ENCODE data around the gene STX12.
"Not testable (repeated sequence)": the region's sequence is repeated elsewhere in the genome, so short reads cannot be mapped to it uniquely, and the experiment has no call there.

The STX12 gene

GRCh38 chr1:27760426-27760825 is 12.6 kb upstream of the STX12 start:
- H3K27ac Mint-ChIP-seq: no peak overlapping the region
- no peaks in the 10 kb centered on the region for H3K27me3 Mint-ChIP-seq
- no peaks in the 10 kb centered on the region for H3K9me3 Mint-ChIP-seq
- CTCF ChIA-PET: no interaction called here
- no peak for DNase-seq
- no peak overlapping the region for H3K4me3 Mint-ChIP-seq
- peaks cover 27% of the 10 kb centered on the region for H3K36me3 Mint-ChIP-seq
- H3K4me1 Mint-ChIP-seq: no peaks in the 10 kb centered on the region

- peaks cover 7% of the 10 kb centered on the region for H3K4me1 Mint-ChIP-seq
- CTCF ChIA-PET: no interaction called here
- no peaks in the 10 kb centered on the region for H3K9me3 Mint-ChIP-seq
- no peak for DNase-seq
- no peaks in the 10 kb centered on the region for H3K27me3 Mint-ChIP-seq
- peaks cover 19% of the 10 kb centered on the region for H3K36me3 Mint-ChIP-seq
- no peak overlapping the region for H3K4me3 Mint-ChIP-seq
- no peak overlapping the region for H3K27ac Mint-ChIP-seq
Observed at GRCh38 chr1:27762033-27762432, 11.0 kb upstream of the STX12 start.

- Mint-ChIP-seq H3K36me3 (peaks cover 15% of the 10 kb centered on the region), H3K4me1 (peaks cover 7% of the 10 kb centered on the region), H3K27me3 (no peaks in the 10 kb centered on the region), H3K27ac (no peak overlapping the region), H3K9me3 (no peaks in the 10 kb centered on the region), H3K4me3 (no peak overlapping the region)
- no peak for DNase-seq
- CTCF ChIA-PET: no interaction called here
Observed at GRCh38 chr1:27763358-27763757, 9.7 kb upstream of the STX12 start.

GRCh38 chr1:27770293-27770830 is 2.7 kb upstream of the STX12 start:
- DNase-seq: no peak
- Mint-ChIP-seq H3K9me3 (no peaks in the 10 kb centered on the region), H3K4me1 (peaks cover 28% of the 10 kb centered on the region), H3K27me3 (no peaks in the 10 kb centered on the region), H3K36me3 (no peaks in the 10 kb centered on the region), H3K4me3 (no peak overlapping the region), H3K27ac (no peak overlapping the region)
- CTCF ChIA-PET: interaction anchor here (1.0 kb wide), 1 partner anchor 474 kb away, joined by 3 read pairs; no protein-coding TSS in a partner anchor

GRCh38 chr1:27772036-27772931 is 735 bp upstream of the STX12 start:
- Mint-ChIP-seq H3K4me3 (peak overlapping the region; percentile 93), H3K4me1 (peaks cover 33% of the 10 kb centered on the region), H3K9me3 (no peaks in the 10 kb centered on the region), H3K27ac (peak overlapping the region; percentile 97), H3K27me3 (no peaks in the 10 kb centered on the region), H3K36me3 (peaks cover 10% of the 10 kb centered on the region)
- CTCF ChIA-PET: interaction anchor here (0.8 to 2.2 kb wide), 4 partner anchors 47 to 109 kb away, joined by 3 to 9 read pairs (median 4); partner anchors contain the start of gene FAM76A
- no peak for DNase-seq

GRCh38 chr1:27773826-27774445 is 917 bp downstream of the STX12 start:
- no peaks in the 10 kb centered on the region for H3K9me3 Mint-ChIP-seq
- CTCF ChIA-PET: interaction anchor here (0.7 to 2.2 kb wide), 4 partner anchors 48 to 246 kb away, joined by 3 to 9 read pairs (median 6); partner anchors contain the start of gene FAM76A
- DNase-seq: no peak
- peaks cover 33% of the 10 kb centered on the region for H3K4me1 Mint-ChIP-seq
- H3K27ac Mint-ChIP-seq: peak overlapping the region; percentile 96
- H3K4me3 Mint-ChIP-seq: peak overlapping the region; percentile 93
- peaks cover 10% of the 10 kb centered on the region for H3K36me3 Mint-ChIP-seq
- H3K27me3 Mint-ChIP-seq: no peaks in the 10 kb centered on the region

- no peak overlapping the region for H3K4me3 Mint-ChIP-seq
- H3K27me3 Mint-ChIP-seq: no peaks in the 10 kb centered on the region
- no peak overlapping the region for H3K27ac Mint-ChIP-seq
- no peak for DNase-seq
- no peaks in the 10 kb centered on the region for H3K9me3 Mint-ChIP-seq
- peaks cover 33% of the 10 kb centered on the region for H3K4me1 Mint-ChIP-seq
- CTCF ChIA-PET: interaction anchor here (2.2 kb wide), 1 partner anchor 105 kb away, joined by 7 read pairs; no protein-coding TSS in a partner anchor
- H3K36me3 Mint-ChIP-seq: peaks cover 15% of the 10 kb centered on the region
Observed at GRCh38 chr1:27774654-27775053, 1.6 kb downstream of the STX12 start.

GRCh38 chr1:27775336-27775735 is 2.3 kb downstream of the STX12 start:
- peaks cover 33% of the 10 kb centered on the region for H3K4me1 Mint-ChIP-seq
- not testable (repeated sequence) for H3K4me3 Mint-ChIP-seq, DNase-seq, H3K27ac Mint-ChIP-seq, H3K9me3 Mint-ChIP-seq, H3K27me3 Mint-ChIP-seq
- CTCF ChIA-PET: interaction anchor here (2.2 kb wide), 1 partner anchor 106 kb away, joined by 7 read pairs; no protein-coding TSS in a partner anchor
- H3K36me3 Mint-ChIP-seq: peaks cover 15% of the 10 kb centered on the region

GRCh38 chr1:27776276-27776675 is 3.3 kb downstream of the STX12 start:
- H3K4me3 Mint-ChIP-seq, H3K9me3 Mint-ChIP-seq, DNase-seq, CTCF ChIA-PET, H3K27me3 Mint-ChIP-seq, H3K27ac Mint-ChIP-seq: not testable (repeated sequence)
- peaks cover 33% of the 10 kb centered on the region for H3K4me1 Mint-ChIP-seq
- peaks cover 15% of the 10 kb centered on the region for H3K36me3 Mint-ChIP-seq

GRCh38 chr1:27778056-27778455 is 5.0 kb downstream of the STX12 start:
- DNase-seq: no peak
- H3K36me3 Mint-ChIP-seq: peaks cover 16% of the 10 kb centered on the region
- H3K4me1 Mint-ChIP-seq: peaks cover 24% of the 10 kb centered on the region
- H3K27me3 Mint-ChIP-seq: no peaks in the 10 kb centered on the region
- CTCF ChIA-PET: no interaction called here
- H3K27ac Mint-ChIP-seq: no peak overlapping the region
- no peak overlapping the region for H3K4me3 Mint-ChIP-seq
- H3K9me3 Mint-ChIP-seq: no peaks in the 10 kb centered on the region

GRCh38 chr1:27779122-27779521 is 6.1 kb downstream of the STX12 start:
- CTCF ChIA-PET: no interaction called here
- no peak overlapping the region for H3K4me3 Mint-ChIP-seq
- H3K27me3 Mint-ChIP-seq: no peaks in the 10 kb centered on the region
- no peaks in the 10 kb centered on the region for H3K9me3 Mint-ChIP-seq
- peaks cover 20% of the 10 kb centered on the region for H3K4me1 Mint-ChIP-seq
- no peak for DNase-seq
- no peak overlapping the region for H3K27ac Mint-ChIP-seq
- peaks cover 16% of the 10 kb centered on the region for H3K36me3 Mint-ChIP-seq

- H3K36me3 Mint-ChIP-seq: peaks cover 6% of the 10 kb centered on the region
- H3K27ac Mint-ChIP-seq: no peak overlapping the region
- H3K4me1 Mint-ChIP-seq: peaks cover 2% of the 10 kb centered on the region
- no peaks in the 10 kb centered on the region for H3K27me3 Mint-ChIP-seq
- no peaks in the 10 kb centered on the region for H3K9me3 Mint-ChIP-seq
- H3K4me3 Mint-ChIP-seq: no peak overlapping the region
- CTCF ChIA-PET: no interaction called here
- no peak for DNase-seq
Observed at GRCh38 chr1:27782950-27783349, 9.9 kb downstream of the STX12 start.

- no peaks in the 10 kb centered on the region for H3K27me3 Mint-ChIP-seq
- no peak overlapping the region for H3K4me3 Mint-ChIP-seq
- peaks cover 2% of the 10 kb centered on the region for H3K4me1 Mint-ChIP-seq
- H3K36me3 Mint-ChIP-seq: peaks cover 5% of the 10 kb centered on the region
- CTCF ChIA-PET: interaction anchor here (0.9 to 1.3 kb wide), 2 partner anchors 88 to 368 kb away, joined by 3 read pairs; no protein-coding TSS in a partner anchor
- DNase-seq: no peak
- no peaks in the 10 kb centered on the region for H3K9me3 Mint-ChIP-seq
- no peak overlapping the region for H3K27ac Mint-ChIP-seq
Observed at GRCh38 chr1:27784700-27785099, 11.7 kb downstream of the STX12 start.

GRCh38 chr1:27785781-27786455 is 12.9 kb downstream of the STX12 start:
- Mint-ChIP-seq H3K9me3 (no peaks in the 10 kb centered on the region), H3K36me3 (peaks cover 15% of the 10 kb centered on the region), H3K27ac (no peak overlapping the region), H3K4me3 (no peak overlapping the region), H3K4me1 (peaks cover 2% of the 10 kb centered on the region), H3K27me3 (no peaks in the 10 kb centered on the region)
- CTCF ChIA-PET: interaction anchor here (1.3 kb wide), 1 partner anchor 90 kb away, joined by 3 read pairs; no protein-coding TSS in a partner anchor
- no peak for DNase-seq
